KOPT-K1 (cell line): ENCODE measurements around the gene TGFB3.

Experiments
- H3K27ac ChIP-seq: fragments of 200-600 bp; sonication (generic); 2 replicates; pipeline ENCODE4 v1.5.1; 2016; ENCODE audit warnings: antibody characterized with exemption, mild to moderate bottlenecking, low read depth, low read length; ENCODE audit not compliant: poor library complexity, severe bottlenecking
- H3K36me3 ChIP-seq: fragments of 200-600 bp; sonication (generic); 2 replicates; pipeline ENCODE4 v1.5.1; 2017; ENCODE audit warnings: antibody characterized with exemption, mild to moderate bottlenecking, low read length, moderate library complexity; ENCODE audit not compliant: insufficient read depth
- H3K9me3 ChIP-seq: fragments of 200-600 bp; sonication (generic); 2 replicates; pipeline ENCODE4 v1.5.1; 2017; ENCODE audit warnings: antibody characterized with exemption, low read length, mild to moderate bottlenecking; ENCODE audit not compliant: insufficient read depth, poor library complexity, severe bottlenecking

Gene TGFB3

DNA sequence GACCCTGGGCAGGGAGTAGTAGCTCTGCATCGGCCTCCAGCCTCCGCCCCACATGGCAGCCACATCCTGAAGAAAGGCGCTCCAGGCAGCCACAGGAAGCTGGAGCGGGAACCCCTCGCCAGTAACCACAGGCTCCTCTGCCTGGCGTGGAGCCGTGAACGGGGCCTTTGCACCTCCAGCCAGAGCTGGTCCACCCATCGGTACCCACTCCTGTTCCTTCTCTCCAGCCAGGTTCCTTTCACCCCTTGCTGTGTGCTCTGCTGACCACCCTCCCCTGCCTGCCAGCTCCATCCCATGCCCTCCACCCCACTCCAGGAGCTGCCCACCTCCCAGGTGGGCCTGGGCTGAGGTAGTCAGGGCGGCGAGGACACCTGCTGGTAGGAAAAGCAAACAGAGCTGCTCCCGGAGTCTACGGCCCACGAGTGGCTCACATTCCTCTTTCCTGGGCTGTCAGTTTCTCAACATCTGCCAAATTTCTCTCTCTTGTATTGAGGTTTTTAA, 2.7 kb downstream of the TGFB3 start:
- Histone ChIP-seq H3K36me3 (no peaks in the 10 kb centered on the region), H3K27ac (no peak overlapping the region)

DNA sequence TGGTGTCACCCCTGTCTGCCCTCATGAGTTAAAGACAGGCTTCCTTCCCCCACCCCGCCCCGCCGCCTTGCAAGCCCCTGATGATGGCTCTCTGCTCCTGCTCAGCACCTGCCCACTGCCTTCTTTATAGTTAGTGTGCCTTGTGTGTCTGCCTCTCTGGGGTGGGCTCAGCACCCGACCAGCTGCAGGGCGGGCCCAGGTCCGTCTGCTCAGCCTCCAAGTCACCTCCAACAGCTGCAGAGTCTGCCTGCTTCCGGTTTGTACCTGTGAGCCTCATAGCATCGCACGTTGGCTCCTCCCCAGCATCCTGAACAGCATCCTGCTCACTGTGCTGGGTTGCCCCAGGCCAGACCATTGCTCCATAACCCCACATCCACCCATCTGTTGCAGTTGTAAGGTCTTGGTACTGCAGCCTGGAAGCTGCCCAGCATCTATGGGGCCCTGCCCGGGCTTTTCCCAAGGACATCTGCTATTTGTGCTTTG, 3.5 kb downstream of the TGFB3 start:
- H3K27ac ChIP-seq = no peak overlapping the region
- H3K9me3 ChIP-seq = no peaks in the 10 kb centered on the region
- no peaks in the 10 kb centered on the region for H3K36me3 ChIP-seq

More for the DNA sequence above, 2.7 kb downstream of the TGFB3 start:
- no peaks in the 10 kb centered on the region for H3K9me3 ChIP-seq

DNA sequence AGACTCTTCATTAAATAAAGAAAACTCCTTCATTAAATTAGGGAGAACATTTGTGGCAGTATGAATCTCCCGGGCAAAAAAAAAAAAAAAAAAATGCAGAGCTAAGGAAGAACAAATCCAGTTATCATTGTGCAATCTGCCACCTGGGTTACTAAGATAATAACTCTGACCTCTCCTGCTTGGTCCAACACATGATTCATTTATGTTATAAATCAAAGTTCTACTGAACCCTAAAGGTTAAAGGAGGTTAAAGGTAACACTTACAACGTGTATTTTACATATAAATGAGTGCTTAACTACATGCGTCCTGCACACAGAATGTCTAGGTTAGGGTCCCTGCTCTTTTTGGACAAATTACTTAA, 4.2 kb downstream of the TGFB3 start:
- H3K36me3 ChIP-seq = no peaks in the 10 kb centered on the region
- no peaks in the 10 kb centered on the region for H3K9me3 ChIP-seq
- no peak overlapping the region for H3K27ac ChIP-seq

DNA sequence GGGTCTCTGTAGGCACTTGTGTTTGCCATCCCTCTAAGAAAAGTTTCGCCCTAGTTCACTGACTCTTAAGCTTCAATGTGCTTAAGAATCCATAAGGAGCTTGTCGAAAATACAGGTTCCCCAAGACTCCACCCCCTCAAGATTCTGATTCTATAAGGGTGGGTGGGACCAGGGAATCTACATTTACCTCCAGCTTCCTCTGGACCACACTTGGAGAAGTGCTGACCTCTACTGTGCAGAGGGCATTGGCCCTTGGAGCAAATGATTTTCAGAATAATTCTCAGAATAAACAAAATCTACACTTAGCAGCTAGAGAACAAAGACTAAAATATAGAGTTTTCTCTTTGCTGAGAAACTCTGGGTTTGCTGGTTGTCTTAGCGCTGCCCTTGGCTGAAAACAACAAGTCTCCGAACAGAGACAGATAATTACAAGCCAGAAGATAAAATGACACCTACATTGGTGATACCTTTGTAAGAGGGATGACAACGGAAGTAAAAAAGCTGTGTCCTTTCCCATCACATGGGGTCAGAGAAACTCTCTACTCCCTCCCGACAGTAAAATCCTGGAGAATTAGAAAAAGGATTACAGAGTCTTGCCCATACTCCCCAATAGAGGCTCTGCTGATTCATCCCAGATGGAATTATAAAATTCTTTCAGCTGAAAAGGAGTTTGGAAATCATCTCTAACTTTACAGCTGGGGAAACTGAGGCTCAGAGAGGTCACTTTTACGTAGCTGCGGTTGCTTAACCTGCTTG, 4.8 kb downstream of the TGFB3 start:
- Histone ChIP-seq H3K9me3 (no peaks in the 10 kb centered on the region), H3K36me3 (no peaks in the 10 kb centered on the region), H3K27ac (no peak overlapping the region)

DNA sequence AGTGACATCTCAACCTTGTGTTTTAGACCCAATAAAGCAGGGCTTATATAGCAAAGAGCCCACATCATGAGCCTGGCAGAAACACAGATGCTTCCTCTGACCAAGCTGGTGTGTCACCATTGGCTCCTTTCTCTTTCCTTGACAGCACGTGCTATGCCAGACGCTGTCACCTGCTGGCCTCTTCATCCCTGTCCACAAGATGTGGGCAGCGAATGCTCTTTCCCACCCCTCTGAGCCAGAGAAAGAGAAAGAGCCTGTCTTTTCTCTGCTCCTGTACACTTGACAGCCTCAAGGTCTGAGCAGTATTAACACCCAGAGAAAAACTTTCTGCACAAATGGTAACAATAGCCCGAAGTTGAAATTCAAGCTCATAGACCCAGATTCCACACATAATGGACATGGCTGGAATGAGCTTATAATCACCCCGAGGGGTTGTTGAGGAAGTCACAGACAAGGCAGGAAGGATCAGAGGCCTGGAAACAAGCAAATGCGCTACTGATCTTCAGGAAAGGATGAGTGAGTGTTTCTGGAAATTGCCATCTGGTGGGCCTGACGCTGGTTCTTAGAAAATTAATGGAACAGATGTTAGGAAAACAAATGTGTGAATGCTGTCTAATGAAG, 8.9 kb downstream of the TGFB3 start:
- H3K36me3 ChIP-seq = no peaks in the 10 kb centered on the region
- no peak overlapping the region for H3K27ac ChIP-seq
- H3K9me3 ChIP-seq = no peaks in the 10 kb centered on the region

DNA sequence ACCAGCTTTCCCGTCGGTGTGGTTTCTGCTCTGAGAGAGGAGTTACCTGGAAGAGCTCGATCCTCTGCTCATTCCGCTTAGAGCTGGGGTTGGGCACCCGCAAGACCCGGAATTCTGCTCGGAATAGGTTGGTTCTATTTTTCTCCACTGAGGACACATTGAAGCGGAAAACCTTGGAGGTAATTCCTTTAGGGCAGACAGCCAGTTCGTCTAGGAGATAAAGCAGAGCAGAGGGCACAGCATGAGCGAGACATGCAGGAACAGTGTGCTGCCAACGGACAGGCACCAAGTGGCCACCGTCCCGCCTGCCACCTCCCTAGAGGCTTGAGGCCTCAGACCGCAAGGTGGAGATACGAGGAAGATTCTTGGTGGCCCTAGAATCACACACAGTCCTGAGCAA, 10.3 kb downstream of the TGFB3 start:
- Histone ChIP-seq H3K27ac (no peak overlapping the region), H3K36me3 (no peaks in the 10 kb centered on the region)

DNA sequence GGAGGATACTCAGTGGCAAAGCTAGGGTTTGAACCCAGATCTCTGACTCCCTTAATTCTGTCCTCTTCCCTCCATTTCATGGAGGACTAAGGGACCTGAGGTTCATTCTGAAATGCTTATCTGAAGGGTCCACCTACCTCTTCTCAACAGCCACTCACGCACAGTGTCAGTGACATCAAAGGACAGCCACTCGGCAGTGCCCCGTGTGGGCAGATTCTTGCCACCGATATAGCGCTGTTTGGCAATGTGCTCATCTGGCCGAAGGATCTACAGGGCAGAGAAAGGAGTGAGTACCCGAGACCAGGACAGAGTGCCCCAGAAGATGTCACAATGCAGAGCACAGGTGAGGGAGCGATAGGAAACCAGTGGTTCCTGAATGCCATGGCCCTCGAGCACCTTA, 10.8 kb downstream of the TGFB3 start:
- H3K27ac ChIP-seq = no peak overlapping the region
- no peaks in the 10 kb centered on the region for H3K36me3 ChIP-seq
- H3K9me3 ChIP-seq = no peaks in the 10 kb centered on the region

More for the DNA sequence above, 10.3 kb downstream of the TGFB3 start:
- H3K9me3 ChIP-seq = no peaks in the 10 kb centered on the region

DNA sequence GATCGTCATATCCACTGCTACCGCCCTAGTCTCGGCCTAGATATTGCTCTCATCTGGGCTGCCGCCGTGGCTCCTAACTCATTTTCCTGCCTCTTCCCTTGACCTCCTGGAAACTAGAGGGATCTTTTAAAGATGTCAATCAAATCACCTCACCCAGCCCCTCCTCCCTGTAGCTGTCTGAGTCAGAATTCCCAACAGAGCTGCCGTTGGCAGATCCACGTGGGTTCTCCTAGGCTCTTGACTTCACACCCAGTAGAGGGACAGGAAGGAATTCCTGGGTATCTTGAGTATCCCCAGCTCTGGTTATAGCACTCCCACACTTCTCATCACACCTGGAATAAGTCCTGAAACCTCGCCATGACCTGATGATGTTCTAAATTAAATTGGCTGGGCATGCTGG, 11.9 kb downstream of the TGFB3 start:
- H3K36me3 ChIP-seq = no peaks in the 10 kb centered on the region
- no peak overlapping the region for H3K27ac ChIP-seq
- H3K9me3 ChIP-seq = no peaks in the 10 kb centered on the region

DNA sequence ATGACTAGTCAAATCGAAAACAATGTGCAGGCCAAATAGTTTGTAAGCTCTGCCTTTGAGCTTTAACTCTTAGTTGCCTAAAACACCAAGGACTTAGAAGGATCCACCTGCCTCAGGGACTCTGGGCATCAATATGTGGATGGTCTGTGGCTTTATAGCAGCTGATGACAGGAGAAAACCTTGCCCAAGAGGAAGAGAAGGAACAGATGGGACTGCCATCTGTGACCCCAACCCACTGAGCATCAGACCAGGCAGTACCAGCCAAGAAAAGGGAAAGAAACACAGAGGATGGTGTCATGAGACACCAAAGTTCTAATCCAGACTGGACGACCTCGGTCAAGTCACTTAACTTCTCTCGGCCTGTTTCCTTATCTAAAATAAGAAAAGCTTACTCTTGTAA, 12.7 kb downstream of the TGFB3 start:
- Histone ChIP-seq H3K9me3 (no peaks in the 10 kb centered on the region), H3K36me3 (no peaks in the 10 kb centered on the region), H3K27ac (no peak overlapping the region)

DNA sequence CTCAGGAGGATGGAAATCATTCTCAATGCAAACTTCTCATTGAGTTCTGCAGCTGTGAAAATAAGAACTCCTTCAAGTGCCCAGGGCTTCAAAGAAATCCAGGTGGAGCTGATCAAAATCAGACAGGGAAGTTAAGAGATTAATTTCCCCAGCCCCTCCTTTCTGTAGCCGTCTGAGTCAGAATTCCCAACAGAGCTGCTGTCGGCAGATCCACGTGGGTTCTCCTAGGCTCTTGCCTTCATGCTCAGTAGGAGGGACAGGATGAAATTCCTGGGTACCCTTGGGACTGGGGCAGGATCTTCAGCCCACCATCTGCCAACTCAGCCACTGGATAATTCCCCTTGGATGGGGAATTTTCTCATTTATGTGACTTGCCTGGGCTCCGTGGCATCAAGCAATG, 13.3 kb downstream of the TGFB3 start:
- H3K9me3 ChIP-seq = no peaks in the 10 kb centered on the region
- no peak overlapping the region for H3K27ac ChIP-seq
- no peaks in the 10 kb centered on the region for H3K36me3 ChIP-seq

DNA sequence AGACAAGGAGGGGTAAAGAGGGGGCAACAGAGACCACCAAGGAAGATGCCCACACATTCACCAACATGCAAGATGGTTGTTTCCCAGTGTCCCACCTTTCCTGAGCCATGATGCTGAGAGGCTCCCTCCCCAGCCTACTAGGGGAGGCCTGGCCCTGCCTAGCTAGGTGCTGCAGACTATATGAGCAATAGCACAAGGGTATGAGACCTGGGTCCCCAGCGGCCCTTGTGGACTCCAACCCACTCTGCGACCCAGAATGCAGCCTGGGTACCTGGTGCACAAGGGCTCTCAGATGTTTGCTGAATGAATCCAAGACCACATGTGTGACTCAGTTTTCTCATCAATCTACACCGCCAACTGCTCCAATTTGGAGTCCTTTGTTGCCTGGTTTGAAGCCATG, 13.9 kb downstream of the TGFB3 start:
- Histone ChIP-seq H3K27ac (no peak overlapping the region), H3K36me3 (no peaks in the 10 kb centered on the region), H3K9me3 (no peaks in the 10 kb centered on the region)

DNA sequence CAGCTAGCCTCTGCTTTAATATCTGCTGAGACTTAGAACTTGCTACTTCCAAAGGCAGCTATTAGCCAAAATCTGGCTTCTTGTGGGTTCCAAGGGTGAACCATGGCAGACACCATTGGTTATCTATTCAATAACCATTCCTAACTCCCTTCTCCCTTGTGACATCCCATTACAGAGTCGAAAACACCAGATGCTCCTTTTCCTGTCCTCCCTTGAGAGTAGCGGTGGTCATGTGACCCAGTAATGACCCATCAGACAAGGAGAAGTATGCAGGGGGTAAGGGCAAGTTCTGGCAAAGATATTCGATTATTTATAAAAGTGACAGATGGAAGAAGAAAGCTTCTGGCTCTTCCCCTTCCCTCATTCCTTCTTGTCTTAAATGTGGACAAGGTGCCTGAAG, 20.1 kb downstream of the TGFB3 start:
- Histone ChIP-seq H3K27ac (no peak overlapping the region), H3K36me3 (no peaks in the 10 kb centered on the region), H3K9me3 (no peaks in the 10 kb centered on the region)

DNA sequence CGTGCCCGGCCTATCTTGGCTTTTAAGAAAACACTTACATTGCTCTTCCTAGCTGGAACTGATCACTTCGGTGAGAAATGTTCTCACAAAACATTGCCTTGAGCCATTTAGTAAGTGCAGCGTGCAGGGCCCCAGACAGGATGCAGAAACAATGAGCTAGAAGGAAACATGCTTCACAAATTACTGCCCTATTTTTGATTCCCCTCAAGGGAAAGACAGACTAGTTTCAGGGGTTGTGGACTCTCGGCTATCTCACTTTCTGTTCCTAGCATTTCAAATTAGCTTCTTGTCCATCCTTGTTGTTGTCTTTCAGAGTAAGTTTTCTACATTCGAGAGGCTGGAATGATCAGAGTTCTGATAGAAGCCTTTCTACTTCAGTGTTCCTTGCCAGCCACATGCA, 21.6 kb downstream of the TGFB3 start:
- Histone ChIP-seq H3K36me3 (no peaks in the 10 kb centered on the region), H3K27ac (no peak overlapping the region), H3K9me3 (no peaks in the 10 kb centered on the region)

DNA sequence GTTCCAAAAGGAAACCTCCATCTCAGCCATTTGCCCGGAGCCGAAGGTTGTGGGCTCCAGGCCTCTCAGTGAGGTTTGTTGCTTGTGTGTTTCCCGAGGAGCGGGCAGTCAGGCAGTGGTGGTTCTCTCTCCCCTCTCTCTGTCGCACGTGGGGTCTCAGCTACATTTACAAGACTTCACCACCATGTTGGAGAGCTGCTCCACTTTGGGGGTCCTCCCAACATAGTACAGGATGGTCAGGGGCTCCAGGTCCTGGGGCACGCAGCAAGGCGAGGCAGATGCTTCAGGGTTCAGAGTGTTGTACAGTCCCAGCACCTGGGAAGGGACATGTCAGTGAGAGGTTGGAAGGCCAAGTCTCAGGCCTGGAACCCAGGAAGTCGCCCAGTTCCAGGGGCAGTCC, 22.8 kb downstream of the TGFB3 start:
- Histone ChIP-seq H3K9me3 (no peaks in the 10 kb centered on the region), H3K36me3 (no peaks in the 10 kb centered on the region), H3K27ac (no peak overlapping the region)

DNA sequence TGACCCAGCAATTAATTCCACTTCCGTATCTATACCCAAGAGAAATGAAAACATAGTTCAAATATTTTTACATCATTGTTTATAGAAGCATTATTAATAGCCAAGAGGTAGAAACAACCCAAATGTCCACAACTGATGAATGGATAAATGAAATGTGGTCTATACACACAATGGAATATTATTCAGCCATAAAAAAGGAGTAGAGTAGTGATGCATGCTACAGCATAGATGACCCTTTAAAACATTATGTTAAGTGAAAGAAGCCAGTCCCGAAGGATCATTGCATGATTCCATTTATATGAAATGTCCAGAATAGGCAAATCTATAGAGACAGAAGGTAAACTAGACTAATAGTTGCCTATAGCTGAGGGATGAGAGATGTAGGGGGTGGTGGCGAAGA, 29.3 kb downstream of the TGFB3 start:
- no peak overlapping the region for H3K27ac ChIP-seq
- H3K36me3 ChIP-seq = no peaks in the 10 kb centered on the region
- H3K9me3 ChIP-seq = no peaks in the 10 kb centered on the region

DNA sequence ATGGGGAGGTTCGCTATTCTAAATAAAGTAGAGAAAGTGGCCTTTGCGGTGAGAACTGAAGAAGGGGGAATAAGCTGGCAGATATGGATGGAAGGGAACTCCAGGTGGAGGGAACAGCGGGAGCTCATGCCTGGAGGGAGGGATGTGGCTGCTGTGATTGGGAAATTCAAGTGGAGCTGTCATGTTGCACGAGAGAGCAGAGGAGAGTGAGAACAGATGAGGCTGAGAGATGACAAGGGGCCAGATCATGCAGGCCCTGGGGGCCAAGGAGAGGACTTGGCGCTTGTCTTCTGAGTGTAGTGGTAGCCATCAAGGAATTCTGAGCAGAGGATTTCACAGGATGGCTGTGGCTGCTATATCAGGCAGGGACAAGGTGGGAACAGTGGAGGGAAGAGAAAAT, 35.0 kb downstream of the TGFB3 start:
- Histone ChIP-seq H3K36me3 (no peaks in the 10 kb centered on the region), H3K27ac (no peak overlapping the region), H3K9me3 (no peaks in the 10 kb centered on the region)
